Measurements from ENCODE around the gene NCK2.

GRCh38 chr2:105788670-105789290 lies 44.1 kb downstream of the NCK2 start:
- TF ChIP-seq ZNF274 (IDR thresholded peaks at IDR 0.05; ENCODE audit: low read depth, low read length) (no peak), YY1 (IDR thresholded peaks at IDR 0.05; ENCODE audit: insufficient read depth, insufficient read length) (no peak)
